ENCODE results near the gene DCAF5.
A peak's percentile ranks its signal among the peaks of the same experiment; 100 is the strongest.
"Not testable (repeated sequence)": the region's sequence is repeated elsewhere in the genome, so short reads cannot be mapped to it uniquely, and the experiment has no call there.

The DCAF5 gene

GRCh38 chr14:69093631-69094421 is 59.1 kb downstream of the DCAF5 start:
- DNase-seq = no peak

- DNase-seq = no peak
Measured at GRCh38 chr14:69092840-69093422, 60.0 kb downstream of the DCAF5 start.

GRCh38 chr14:69091695-69092094 is 61.2 kb downstream of the DCAF5 start:
- DNase-seq = no peak

DNA sequence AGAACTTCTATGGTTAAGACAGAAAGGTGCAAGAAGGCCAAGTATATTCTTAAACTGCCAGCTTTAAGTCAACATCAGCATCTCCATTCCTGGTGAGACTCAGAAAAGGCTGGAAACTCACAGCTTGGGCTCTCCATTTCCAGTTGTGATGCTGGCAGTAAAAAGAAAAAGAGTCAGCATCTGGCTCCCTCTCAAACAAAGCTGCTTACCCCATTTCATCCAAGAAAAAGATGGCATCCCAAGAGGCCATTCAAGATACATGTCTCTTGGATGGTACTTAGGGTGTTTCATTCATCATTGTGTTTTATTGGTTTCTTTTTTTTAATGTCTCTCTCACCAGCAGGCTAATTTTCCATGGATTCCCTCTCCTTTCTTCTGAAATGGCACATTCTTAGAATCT is 61.9 kb downstream of the DCAF5 start:
- no peak for DNase-seq

DNA sequence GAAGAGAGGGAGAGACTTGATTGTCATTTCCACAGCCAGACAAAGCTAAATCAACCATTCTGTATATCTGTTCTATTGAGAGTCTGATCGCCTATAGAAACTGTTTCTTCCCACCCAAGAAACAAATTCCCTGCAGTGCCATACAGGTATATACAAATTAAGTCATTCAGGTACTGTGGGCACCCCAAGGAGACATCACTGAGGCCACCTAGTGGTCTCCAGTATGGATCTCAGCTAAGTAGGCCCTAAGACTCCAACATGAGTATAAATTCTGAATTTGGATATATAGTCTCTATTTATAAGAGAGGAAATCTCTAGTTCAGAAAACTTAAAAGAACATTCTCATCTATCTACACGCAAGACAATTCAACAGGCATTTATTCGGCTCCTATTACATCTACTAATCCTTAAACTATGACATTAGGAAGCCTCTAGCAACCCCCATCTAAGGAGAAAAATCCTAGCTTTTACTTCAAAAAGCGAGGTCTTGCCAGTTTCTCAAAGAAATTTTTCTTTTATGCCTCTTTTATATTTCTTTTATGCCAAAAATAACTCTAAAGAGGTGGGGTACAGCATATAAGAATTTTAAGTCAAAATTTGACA is 62.6 kb downstream of the DCAF5 start:
- DNase-seq = peak; percentile 10 to 32

DNA sequence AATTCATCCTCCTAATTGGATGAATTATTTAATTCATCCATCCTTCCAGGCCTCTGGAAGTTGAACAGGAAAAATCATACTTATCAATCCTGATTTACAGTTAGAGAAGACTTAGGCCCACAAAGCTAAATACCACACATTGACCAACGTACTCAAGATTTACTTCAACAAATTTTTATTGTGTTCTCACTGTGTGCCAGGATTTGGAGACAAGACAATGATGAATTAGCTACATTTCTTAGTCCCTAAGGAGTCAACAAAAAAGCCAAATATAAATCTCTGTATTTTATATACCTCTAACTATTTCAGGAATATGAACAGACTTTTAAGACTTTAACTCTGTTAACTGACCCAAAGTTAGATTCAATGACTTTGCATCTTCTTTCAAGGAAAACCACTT is 63.9 kb downstream of the DCAF5 start:
- no peak for DNase-seq

DNA sequence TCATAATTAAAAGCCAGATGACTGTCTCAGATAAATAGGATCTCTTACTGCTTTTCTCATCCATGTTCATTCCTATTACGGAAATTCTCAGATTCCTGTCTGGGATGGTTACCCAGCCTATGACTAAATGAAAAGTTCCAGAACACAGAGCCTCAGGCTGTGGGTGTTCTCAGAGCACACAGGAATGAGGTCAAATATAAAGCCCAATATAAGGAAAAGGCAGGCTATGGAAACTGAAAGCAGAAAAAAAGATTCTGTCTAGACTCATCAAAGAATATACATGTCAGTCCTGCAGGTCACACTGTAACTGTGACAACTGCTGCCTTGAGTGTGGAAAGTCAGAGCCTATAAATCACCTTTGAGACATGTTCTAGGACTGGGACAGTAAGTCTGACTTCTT is 64.3 kb downstream of the DCAF5 start:
- no peak for DNase-seq

GRCh38 chr14:69087061-69087461 is 65.9 kb downstream of the DCAF5 start:
- no peak for DNase-seq

DNA sequence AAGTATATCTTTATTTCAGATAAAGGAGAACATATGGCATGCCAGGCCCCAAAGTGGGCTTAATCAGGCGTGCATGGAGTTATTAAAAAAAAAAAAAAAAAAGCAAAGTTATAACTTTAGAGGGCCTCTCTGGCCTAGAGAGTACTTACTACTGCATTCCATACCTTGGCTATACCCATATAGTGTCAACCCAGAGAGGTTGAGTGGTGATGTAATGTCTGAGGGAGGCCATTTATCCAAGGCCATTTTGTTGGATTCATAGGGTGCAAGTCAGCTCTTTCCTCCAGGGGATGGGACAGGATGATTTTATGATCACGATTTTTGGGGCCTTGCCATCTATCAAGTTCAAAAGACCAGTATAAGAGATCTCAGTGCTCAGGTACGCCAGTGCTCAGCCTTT is 66.4 kb downstream of the DCAF5 start:
- no peak for DNase-seq

GRCh38 chr14:69084023-69084422 is 68.9 kb downstream of the DCAF5 start:
- no peak for DNase-seq

DNA sequence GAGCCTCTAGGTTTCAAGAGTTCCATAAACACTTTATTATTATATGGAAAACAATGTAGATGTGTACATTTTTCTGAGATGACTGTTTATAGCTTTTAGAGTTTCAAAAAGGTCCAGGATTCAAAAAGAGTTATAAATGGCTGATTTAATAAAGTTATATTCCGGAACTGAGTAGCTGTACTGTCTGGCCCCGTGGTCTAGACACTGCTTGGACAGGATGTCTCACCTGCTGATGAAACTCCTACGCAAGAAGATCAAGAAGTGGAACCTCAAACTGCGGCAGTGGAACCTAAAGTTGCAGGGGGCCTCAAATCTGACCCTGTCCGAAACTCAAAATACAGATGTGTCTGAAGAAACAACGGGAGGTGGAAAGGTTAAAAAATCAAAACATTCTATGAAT is 69.7 kb downstream of the DCAF5 start:
- DNase-seq = no peak

DNA sequence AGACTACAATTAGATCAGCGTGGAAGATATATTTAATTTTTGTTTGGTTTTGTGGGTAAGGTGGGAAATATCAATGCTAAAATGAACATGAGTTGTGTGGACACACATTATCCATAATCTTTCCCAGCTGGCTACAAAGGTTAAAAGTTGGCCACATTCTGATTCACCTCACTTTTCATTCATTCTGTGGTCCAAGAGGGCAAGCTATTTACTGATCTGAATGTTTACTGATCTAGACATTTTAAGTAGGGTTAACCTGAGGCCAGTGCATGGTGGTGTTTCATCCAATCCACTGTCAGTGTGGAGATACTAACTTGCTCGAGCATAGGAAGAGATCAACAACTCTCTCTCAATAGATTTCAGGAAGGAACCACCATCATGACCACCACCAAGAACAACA is 71.6 kb downstream of the DCAF5 start:
- no peak for DNase-seq

- no peak for DNase-seq
Measured at GRCh38 chr14:69079747-69080146, 73.2 kb downstream of the DCAF5 start.

GRCh38 chr14:69079188-69079742 is 73.7 kb downstream of the DCAF5 start:
- DNase-seq = no peak

GRCh38 chr14:69077841-69078240 is 75.1 kb downstream of the DCAF5 start:
- DNase-seq = no peak

DNA sequence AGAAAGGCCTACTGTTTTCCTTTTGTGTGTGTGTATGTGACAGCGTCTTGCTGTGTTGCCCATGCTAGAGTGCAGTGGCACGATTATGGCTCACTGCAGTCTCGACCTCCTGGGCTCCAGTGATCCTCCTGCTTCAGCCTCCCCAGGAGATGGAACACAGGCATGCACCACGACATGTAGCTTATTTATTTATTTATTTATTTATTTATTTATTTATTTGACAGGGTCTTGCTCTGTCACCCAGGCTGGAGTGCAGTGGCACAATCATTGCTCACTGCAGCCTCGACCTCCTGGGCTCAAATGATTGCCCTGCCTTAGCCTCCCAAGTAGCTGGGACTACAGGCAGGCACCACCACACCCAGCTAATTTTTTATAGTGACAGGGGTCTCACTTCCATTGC is 75.7 kb downstream of the DCAF5 start:
- DNase-seq = not testable (repeated sequence)

DNA sequence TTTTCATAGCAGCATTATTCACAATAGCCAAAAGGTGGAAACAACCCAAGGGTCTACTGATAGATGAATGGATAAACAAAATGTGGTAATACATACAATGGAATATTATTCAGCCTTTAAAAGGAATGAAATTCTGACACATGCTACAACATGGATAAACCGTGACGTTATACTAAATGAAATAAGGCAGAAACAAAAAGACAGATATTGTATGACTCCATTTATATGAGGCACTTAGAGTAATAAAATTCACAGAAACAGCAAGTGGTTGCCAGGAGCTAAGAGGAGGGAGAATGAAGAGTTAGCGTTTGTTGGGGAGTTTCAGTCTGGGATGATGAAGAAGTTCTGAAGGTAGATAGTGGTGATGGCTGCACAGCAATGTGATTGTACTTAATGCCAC is 76.6 kb downstream of the DCAF5 start:
- DNase-seq = no peak

DNA sequence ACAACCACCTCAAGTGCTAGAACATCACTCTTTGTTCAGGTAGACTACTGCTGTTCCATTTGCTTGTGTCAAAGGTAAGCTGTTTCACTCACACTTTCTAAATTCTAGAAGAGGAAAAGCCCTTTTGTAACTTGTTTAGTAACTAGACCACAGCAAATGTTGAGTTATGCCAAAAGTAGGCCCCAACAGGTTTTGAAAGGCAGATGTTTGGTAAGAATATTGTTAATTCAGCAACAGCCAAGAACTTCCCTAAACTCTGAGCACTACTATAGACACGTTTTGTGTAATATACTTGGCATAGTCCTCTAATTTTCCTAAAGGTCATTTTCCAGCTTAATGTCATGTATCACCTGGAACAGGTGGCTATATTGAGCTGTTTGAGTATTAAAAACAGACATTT is 79.0 kb downstream of the DCAF5 start:
- DNase-seq = no peak

DNA sequence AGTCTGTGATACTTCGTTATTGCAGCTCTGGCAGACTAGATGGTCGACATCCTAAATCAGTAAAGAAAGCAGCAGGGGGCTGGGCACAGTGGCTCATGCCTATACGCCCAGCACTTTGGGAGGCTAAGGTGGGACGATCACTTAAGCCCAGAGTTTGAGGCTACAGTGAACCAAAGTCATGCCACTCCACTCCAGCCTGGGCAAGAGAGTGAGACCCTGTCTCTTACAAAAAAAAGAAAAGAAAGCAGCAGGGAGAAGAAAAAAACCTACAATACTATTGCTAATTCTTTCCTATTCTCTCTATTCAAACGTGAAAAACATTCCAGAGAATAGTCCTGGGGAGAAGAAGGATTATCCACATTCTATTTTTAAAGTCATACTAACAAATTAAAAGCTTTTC is 79.5 kb downstream of the DCAF5 start:
- no peak for DNase-seq

DNA sequence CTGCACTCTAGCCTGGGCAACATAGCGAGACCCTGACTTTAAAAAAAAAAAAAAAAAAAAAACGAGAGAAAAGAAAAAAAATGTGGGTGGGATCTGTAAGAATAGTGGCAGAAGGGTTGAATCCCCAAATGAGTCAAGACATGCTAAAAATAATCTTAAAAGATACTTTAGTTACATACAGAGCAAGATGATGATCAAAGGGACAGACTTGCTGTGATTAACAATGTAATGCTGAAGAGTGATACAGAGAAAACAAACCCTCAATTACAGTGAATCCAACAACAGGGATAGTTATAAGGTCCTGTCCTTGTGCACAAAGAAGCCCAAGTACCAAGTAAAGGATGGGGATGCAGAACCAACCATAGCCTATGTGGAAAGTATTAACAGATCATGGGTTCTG is 80.3 kb downstream of the DCAF5 start:
- no peak for DNase-seq

DNA sequence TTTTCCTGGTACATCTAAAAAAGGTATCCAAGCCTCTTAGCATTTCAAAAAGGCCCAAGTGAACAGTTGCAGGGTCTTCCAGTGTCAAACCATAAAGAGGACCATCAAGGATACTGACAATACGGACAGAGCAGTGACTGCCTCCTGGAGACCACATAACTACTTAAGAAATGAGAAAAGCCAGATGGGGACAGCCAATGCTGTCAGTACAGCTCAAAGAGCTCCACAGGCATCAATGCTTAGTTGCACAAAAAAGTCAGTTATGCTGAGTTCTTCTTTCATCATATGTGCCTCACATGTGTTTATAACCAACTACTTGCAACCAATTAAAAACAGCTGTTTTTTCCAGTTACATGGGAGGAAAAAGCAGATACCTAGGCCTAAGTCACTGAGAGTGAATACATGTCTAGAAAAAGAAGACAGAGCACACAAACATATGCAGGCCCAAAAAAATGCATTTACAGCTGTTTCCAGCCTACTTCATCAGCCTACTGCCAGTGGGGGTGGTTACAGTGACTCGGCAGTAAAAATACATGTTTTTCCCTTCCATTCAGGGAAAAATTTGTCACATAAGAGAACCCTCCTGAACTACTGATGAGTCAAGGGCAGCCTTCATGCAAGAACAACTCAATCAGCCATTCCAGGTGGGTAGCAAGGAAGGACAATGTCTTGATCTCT is 84.0 kb downstream of the DCAF5 start:
- DNase-seq = no peak

GRCh38 chr14:69066396-69067171 is 86.3 kb downstream of the DCAF5 start:
- no peak for DNase-seq

GRCh38 chr14:69065934-69066333 is 87.0 kb downstream of the DCAF5 start:
- not testable (repeated sequence) for DNase-seq

Data from stimulated activated CD4-positive, alpha-beta T cell treated with anti-CD3 and anti-CD28 coated beads, Interleukin-2, amount 100 ng/mL, for 24 hours (primary cell).